Tibial nerve (tissue), 3 donors: ENCODE data around the gene CAMKK2.
"Not testable (repeated sequence)": the region's sequence is repeated elsewhere in the genome, so short reads cannot be mapped to it uniquely, and the experiment has no call there.

ENCODE experiments used
- CTCF ChIP-seq, 5 experiments: fragments of 200-600 bp in 3 of 5; fragments of 450-650 bp in 2 of 5; sonication (generic) in 3 of 5; IDR thresholded peaks; one replicate each; pipeline ENCODE4 v1.5.1; 2016 to 2019; ENCODE audit warnings: antibody characterized with exemption in 5 of 5, mild to moderate bottlenecking in 3 of 5, moderate library complexity in 2 of 5
- POLR2A ChIP-seq, 2 donors: fragments of 450-650 bp; IDR thresholded peaks; one replicate each; pipeline ENCODE4 v1.6.1; 2017; ENCODE audit warnings: antibody characterized with exemption in 2 of 2, mild to moderate bottlenecking in 2 of 2, moderate library complexity in 2 of 2

- TF ChIP-seq CTCF, POLR2A (IDR thresholded peaks at IDR 0.05): not testable (repeated sequence)
These were observed 87.9 kb downstream of the CAMKK2 start for GRCh38 chr12:121208571-121208970.
